Endodermal cell (in vitro differentiated cells): ENCODE data around the gene KIF26A. TPM values are rescaled to one million over a fixed set of nuclear protein-coding genes. Genes with fewer than 3 reads are reported as not detected.

Experiments
- DNase-seq: peaks from one replicate; pipeline ENCODE4 v3.0.0-alpha.2; 2017
- H3K27ac ChIP-seq: 2 replicates; pipeline ENCODE4 v1.5.1; 2013; ENCODE audit warnings: mild to moderate bottlenecking, low read depth, low read length, moderate library complexity
- H3K27me3 ChIP-seq: 2 replicates; pipeline ENCODE4 v1.6.1; 2013; ENCODE audit warnings: mild to moderate bottlenecking, low read length, moderate library complexity; ENCODE audit not compliant: insufficient read depth, control insufficient read depth, poor library complexity, severe bottlenecking
- H3K36me3 ChIP-seq: 2 replicates; pipeline ENCODE4 v1.7.0; 2013; ENCODE audit warnings: mild to moderate bottlenecking, low read length, moderate library complexity; ENCODE audit not compliant: control insufficient read depth, insufficient read depth
- H3K4me1 ChIP-seq: one replicate; pipeline ENCODE4 v1.7.0; 2013; ENCODE audit warnings: low read length; ENCODE audit not compliant: control insufficient read depth, insufficient read depth
- H3K4me3 ChIP-seq: 2 replicates; pipeline ENCODE4 v1.5.1; 2013; ENCODE audit warnings: mild to moderate bottlenecking, low read length, moderate library complexity
- H3K9ac ChIP-seq: 2 replicates; pipeline ENCODE4 v1.6.1; 2013; ENCODE audit warnings: mild to moderate bottlenecking, low read length, moderate library complexity; ENCODE audit not compliant: poor library complexity, severe bottlenecking; ENCODE audit errors: extremely low read depth
- H3K9me3 ChIP-seq: 2 replicates; pipeline ENCODE4 v1.6.1; 2013; ENCODE audit warnings: mild to moderate bottlenecking, low read length, moderate library complexity; ENCODE audit not compliant: control insufficient read depth
- H3K27ac Mint-ChIP-seq: 2 replicates; pipeline ENCODE4 v1.8.0; 2020; ENCODE audit warnings: mixed read lengths
- H3K27me3 Mint-ChIP-seq: 2 replicates; pipeline ENCODE4 v1.8.0; 2021; ENCODE audit warnings: mild to moderate bottlenecking, mixed read lengths; ENCODE audit not compliant: insufficient read depth
- H3K36me3 Mint-ChIP-seq: 2 replicates; pipeline ENCODE4 v1.8.0; 2020; ENCODE audit warnings: low read depth, mixed read lengths
- H3K4me1 Mint-ChIP-seq: 2 replicates; pipeline ENCODE4 v1.8.0; 2020; ENCODE audit warnings: mixed read lengths
- H3K4me3 Mint-ChIP-seq: 2 replicates; pipeline ENCODE4 v1.8.0; 2020; ENCODE audit warnings: mild to moderate bottlenecking, moderate library complexity, mixed read lengths
- H3K9me3 Mint-ChIP-seq: 2 replicates; pipeline ENCODE4 v1.8.0; 2020; ENCODE audit warnings: mild to moderate bottlenecking, mixed read lengths
- CTCF ChIP-seq: fragments of 200-600 bp; sonication (generic); conservative IDR thresholded peaks from 2 replicates; pipeline ENCODE4 v1.5.0; 2021; ENCODE audit warnings: antibody characterized with exemption, mild to moderate bottlenecking
- WGBS, 2 experiments: methylation state at CpG; one replicate each; pipeline versions ENCODE4 v1.1.5 to v1.1.7; 2013; ENCODE audit warnings: missing lambda C conversion rate in 2 of 2, mixed read lengths in 1 of 2; ENCODE audit not compliant: insufficient coverage in 1 of 2, insufficient read length in 1 of 2; 5-methylcytosine and 5-hydroxymethylcytosine counted together
- total RNA-seq, 2 donors: library from RNA; stranded (reverse); fragmentation: NEBNext Ultra II Directional in 1 of 2; extraction: Animal tissue kit (Norgen Biotek cat#: 25700) in 1 of 2; gene quantifications; 2 replicates in 1 of 2; 3 replicates in 1 of 2; pipeline ENCODE4 v1.2.1, GENCODE V29; 2021

KIF26A gene
- total RNA-seq, 2 donors from 2014 or later, result 36.7 to 54.8 TPM

GRCh38 chr14:104135121-104135903, 3.1 kb upstream of the KIF26A start:
- Mint-ChIP-seq H3K9me3 (no peaks in the 10 kb centered on the region), H3K27me3 (peaks cover 54% of the 10 kb centered on the region), H3K4me1 (peaks cover 9% of the 10 kb centered on the region), H3K4me3 (peak overlapping the region; percentile 48), H3K27ac (no peak overlapping the region), H3K36me3 (no peaks in the 10 kb centered on the region)
- no peak overlapping the region for H3K27ac ChIP-seq
- peak; percentile 90 for DNase-seq
- 4 to 7% methylated on average over 4 to 47 of the region's 47 CpGs for WGBS, 2 experiments
- H3K27me3 ChIP-seq, result peaks cover 53% of the 10 kb centered on the region
- no peaks in the 10 kb centered on the region for H3K36me3 ChIP-seq
- H3K9me3 ChIP-seq, result no peaks in the 10 kb centered on the region
- TF ChIP-seq CTCF, result peak; percentile 74
- no peak overlapping the region for H3K9ac ChIP-seq
- peak overlapping the region; percentile 67 for H3K4me3 ChIP-seq
- peaks cover 4% of the 10 kb centered on the region for H3K4me1 ChIP-seq

- Mint-ChIP-seq H3K4me3 (peak overlapping the region; percentile 49), H3K36me3 (no peaks in the 10 kb centered on the region), H3K4me1 (peaks cover 14% of the 10 kb centered on the region), H3K9me3 (no peaks in the 10 kb centered on the region), H3K27me3 (peaks cover 51% of the 10 kb centered on the region), H3K27ac (no peak overlapping the region)
- 0 to 1% methylated on average over 48 to 78 of the region's 78 CpGs for WGBS, 2 experiments
- TF ChIP-seq CTCF, result no peak
- no peak overlapping the region for H3K27ac ChIP-seq
- H3K9me3 ChIP-seq, result no peaks in the 10 kb centered on the region
- peak; percentile 69 for DNase-seq
- H3K27me3 ChIP-seq, result peaks cover 53% of the 10 kb centered on the region
- peak overlapping the region; percentile 67 for H3K4me3 ChIP-seq
- no peaks in the 10 kb centered on the region for H3K36me3 ChIP-seq
- peaks cover 4% of the 10 kb centered on the region for H3K4me1 ChIP-seq
- H3K9ac ChIP-seq, result no peak overlapping the region
Measured at GRCh38 chr14:104135904-104136471, 2.4 kb upstream of the KIF26A start.

- peaks cover 50% of the 10 kb centered on the region for H3K27me3 Mint-ChIP-seq
- peaks cover 16% of the 10 kb centered on the region for H3K4me1 Mint-ChIP-seq
- WGBS, 2 experiments, result 0 to 3% methylated on average over 25 to 77 of the region's 77 CpGs
- TF ChIP-seq CTCF, result no peak
- H3K9me3 Mint-ChIP-seq, result no peaks in the 10 kb centered on the region
- peak overlapping the region; percentile 49 for H3K4me3 Mint-ChIP-seq
- H3K9me3 ChIP-seq, result no peaks in the 10 kb centered on the region
- DNase-seq, result peak; percentile 74
- H3K27me3 ChIP-seq, result peaks cover 51% of the 10 kb centered on the region
- H3K27ac Mint-ChIP-seq, result no peak overlapping the region
- H3K9ac ChIP-seq, result no peak overlapping the region
- peaks cover under 1% of the 10 kb centered on the region for H3K36me3 ChIP-seq
- no peaks in the 10 kb centered on the region for H3K36me3 Mint-ChIP-seq
- H3K4me3 ChIP-seq, result peak overlapping the region; percentile 89
- peaks cover 4% of the 10 kb centered on the region for H3K4me1 ChIP-seq
- H3K27ac ChIP-seq, result no peak overlapping the region
Measured at GRCh38 chr14:104136472-104137296, 1.7 kb upstream of the KIF26A start.
